RWPE2 (cell line): Measurements from ENCODE around the gene SNX7.

Source experiments
- ATAC-seq: fragments of 200-7000 bp; cut with Tn5 transposase; 3 replicates; pipeline ENCODE4 v1.9.1; 2021; ENCODE audit warnings: low read depth
- DNase-seq: peaks from one replicate; pipeline ENCODE4 v3.0.0-alpha.2; 2020; ENCODE audit warnings: low spot score
- H3K27ac ChIP-seq: fragments of 450-650 bp; 2 replicates; pipeline ENCODE4 v1.5.1; 2017; ENCODE audit warnings: mild to moderate bottlenecking; ENCODE audit not compliant: poor library complexity, severe bottlenecking
- H3K27me3 ChIP-seq: fragments of 250-450 bp; sonication (Bioruptor Pico); 2 replicates; pipeline ENCODE4 v1.5.1; 2021; ENCODE audit warnings: mild to moderate bottlenecking, moderate library complexity; ENCODE audit not compliant: insufficient read depth, poor library complexity, severe bottlenecking
- H3K36me3 ChIP-seq: fragments of 250-450 bp; sonication (Bioruptor Pico); 2 replicates; pipeline ENCODE4 v1.5.1; 2020; ENCODE audit warnings: low read depth, mild to moderate bottlenecking, moderate library complexity
- H3K4me1 ChIP-seq: fragments of 250-450 bp; sonication (Bioruptor Pico); 2 replicates; pipeline ENCODE4 v1.5.1; 2021; ENCODE audit warnings: mild to moderate bottlenecking, moderate library complexity; ENCODE audit not compliant: insufficient read depth, poor library complexity, severe bottlenecking
- H3K4me3 ChIP-seq: fragments of 250-450 bp; sonication (Bioruptor Pico); 2 replicates; pipeline ENCODE4 v1.5.1; 2021; ENCODE audit warnings: mild to moderate bottlenecking, moderate library complexity; ENCODE audit not compliant: severe bottlenecking
- H3K9me3 ChIP-seq: fragments of 250-450 bp; sonication (Bioruptor Pico); 2 replicates; pipeline ENCODE4 v1.5.1; 2021; ENCODE audit warnings: mild to moderate bottlenecking, moderate library complexity; ENCODE audit not compliant: severe bottlenecking
- TF ChIP-seq, protein P1 (sequence below): fragments of 450-650 bp; IDR thresholded peaks from one replicate; pipeline ENCODE4 v1.5.1; 2017; ENCODE audit warnings: mild to moderate bottlenecking, moderate library complexity; ENCODE audit not compliant: poor library complexity, severe bottlenecking

The SNX7 gene

GRCh38 chr1:98705591-98705990 lies 44.1 kb downstream of the SNX7 start:
- no peaks in the 10 kb centered on the region for H3K9me3 ChIP-seq
- H3K27ac ChIP-seq = no peak overlapping the region
- H3K36me3 ChIP-seq = peaks cover 12% of the 10 kb centered on the region; the same call in 1 of the 2 replicates
- DNase-seq (no peak), ATAC-seq (no peak)
- TF ChIP-seq, protein P1, sequence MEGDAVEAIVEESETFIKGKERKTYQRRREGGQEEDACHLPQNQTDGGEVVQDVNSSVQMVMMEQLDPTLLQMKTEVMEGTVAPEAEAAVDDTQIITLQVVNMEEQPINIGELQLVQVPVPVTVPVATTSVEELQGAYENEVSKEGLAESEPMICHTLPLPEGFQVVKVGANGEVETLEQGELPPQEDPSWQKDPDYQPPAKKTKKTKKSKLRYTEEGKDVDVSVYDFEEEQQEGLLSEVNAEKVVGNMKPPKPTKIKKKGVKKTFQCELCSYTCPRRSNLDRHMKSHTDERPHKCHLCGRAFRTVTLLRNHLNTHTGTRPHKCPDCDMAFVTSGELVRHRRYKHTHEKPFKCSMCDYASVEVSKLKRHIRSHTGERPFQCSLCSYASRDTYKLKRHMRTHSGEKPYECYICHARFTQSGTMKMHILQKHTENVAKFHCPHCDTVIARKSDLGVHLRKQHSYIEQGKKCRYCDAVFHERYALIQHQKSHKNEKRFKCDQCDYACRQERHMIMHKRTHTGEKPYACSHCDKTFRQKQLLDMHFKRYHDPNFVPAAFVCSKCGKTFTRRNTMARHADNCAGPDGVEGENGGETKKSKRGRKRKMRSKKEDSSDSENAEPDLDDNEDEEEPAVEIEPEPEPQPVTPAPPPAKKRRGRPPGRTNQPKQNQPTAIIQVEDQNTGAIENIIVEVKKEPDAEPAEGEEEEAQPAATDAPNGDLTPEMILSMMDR = no peak
- no peaks in the 10 kb centered on the region for H3K4me1 ChIP-seq
- no peak overlapping the region for H3K4me3 ChIP-seq
- no peaks in the 10 kb centered on the region for H3K27me3 ChIP-seq

DNA sequence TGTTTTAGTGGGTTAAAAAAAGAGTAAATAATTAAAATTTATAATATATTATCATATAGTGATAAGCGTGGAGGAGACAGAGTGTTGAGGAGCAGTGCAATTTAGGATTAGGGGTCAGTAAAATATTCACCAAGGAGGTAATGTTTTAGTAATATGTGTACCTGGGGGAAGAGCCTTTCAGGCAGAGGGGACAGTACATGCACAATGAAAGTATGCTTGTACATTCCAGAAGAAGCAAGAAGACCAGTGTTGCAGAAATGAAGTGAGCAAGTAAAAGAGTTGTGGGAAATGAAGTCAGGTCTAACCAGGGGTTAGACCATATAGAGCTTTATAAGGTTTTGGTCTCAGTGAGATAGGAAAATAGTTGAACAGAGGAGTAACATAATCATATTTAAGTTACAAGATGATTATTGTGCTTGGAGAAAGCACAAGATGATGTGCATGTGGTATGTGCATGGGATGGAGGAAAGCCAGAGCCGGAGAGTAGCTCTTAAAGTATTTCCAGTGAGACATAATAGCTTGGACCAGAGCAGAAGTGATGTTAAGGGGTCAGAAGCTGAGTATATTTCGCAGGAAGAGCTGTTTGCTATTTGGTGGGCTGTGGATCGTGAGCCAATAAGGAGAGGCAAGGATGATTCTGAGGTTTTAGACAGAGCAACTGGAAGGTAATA lies 44.8 kb downstream of the SNX7 start:
- no peak for ATAC-seq

GRCh38 chr1:98707556-98707955 lies 46.0 kb downstream of the SNX7 start:
- Histone ChIP-seq H3K4me1 (no peaks in the 10 kb centered on the region), H3K27me3 (no peaks in the 10 kb centered on the region), H3K4me3 (no peak overlapping the region), H3K27ac (no peak overlapping the region), H3K9me3 (no peaks in the 10 kb centered on the region), H3K36me3 (peaks cover 19% of the 10 kb centered on the region)
- DNase-seq (no peak), ATAC-seq (no peak)
- TF ChIP-seq, protein P1 = no peak

More for the DNA sequence above, 44.8 kb downstream of the SNX7 start:
- TF ChIP-seq, protein P1 = no peak
- H3K27ac ChIP-seq = no peak overlapping the region
- H3K36me3 ChIP-seq = peaks cover 12% of the 10 kb centered on the region; the same call in 1 of the 2 replicates
- DNase-seq = no peak
- no peaks in the 10 kb centered on the region for H3K27me3 ChIP-seq
- no peaks in the 10 kb centered on the region for H3K4me1 ChIP-seq
- no peaks in the 10 kb centered on the region for H3K9me3 ChIP-seq
- no peak overlapping the region for H3K4me3 ChIP-seq

DNA sequence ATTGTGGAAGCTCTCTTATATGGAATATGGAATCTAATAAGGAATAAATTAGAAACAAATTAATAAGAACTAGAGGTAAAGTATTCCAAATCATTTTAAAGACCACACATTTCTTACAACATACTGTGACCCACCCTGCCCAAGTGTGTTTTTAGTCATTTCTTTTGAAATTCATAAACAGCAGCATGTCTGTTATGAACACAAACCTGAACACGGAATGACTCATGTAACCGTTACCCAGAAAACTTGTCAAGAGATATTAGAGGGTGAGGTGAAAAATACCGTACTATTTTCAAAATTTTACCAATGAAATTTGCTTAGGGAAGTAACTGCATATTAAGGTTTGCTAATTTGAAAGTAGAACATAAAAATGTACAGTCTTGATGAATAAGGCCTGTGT lies 48.4 kb downstream of the SNX7 start:
- TF ChIP-seq, protein P1 = no peak
- no peak for DNase-seq

DNA sequence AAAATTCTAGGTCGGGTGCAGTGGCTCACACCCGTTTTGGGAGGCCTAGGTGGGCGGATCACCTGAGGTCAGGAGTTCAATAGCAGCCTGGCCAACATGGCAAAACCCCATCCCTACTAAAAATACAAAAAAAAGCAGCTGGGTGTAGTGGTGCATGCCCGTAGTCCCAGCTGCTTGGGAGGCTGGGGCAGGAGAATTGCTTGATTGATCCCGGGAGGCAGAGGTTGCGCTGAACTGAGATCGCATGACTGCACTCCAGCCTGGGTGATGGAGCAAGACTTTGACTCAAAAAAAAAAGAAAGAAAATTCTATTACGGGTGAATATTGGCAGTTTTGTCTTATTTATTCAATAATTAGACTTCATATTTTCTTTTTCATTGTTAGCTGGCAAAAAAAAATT lies 62.1 kb downstream of the SNX7 start:
- H3K27me3 ChIP-seq = no peaks in the 10 kb centered on the region
- H3K36me3 ChIP-seq = 0 out of 2 replicates have a peak, but pooled peaks cover 4% of the 10 kb centered on the region
- H3K9me3 ChIP-seq = no peaks in the 10 kb centered on the region
- H3K27ac ChIP-seq = no peak overlapping the region
- H3K4me1 ChIP-seq = no peaks in the 10 kb centered on the region
- TF ChIP-seq, protein P1 = no peak
- no peak overlapping the region for H3K4me3 ChIP-seq
- DNase-seq (no peak), ATAC-seq (no peak)

More for the DNA sequence above, 48.4 kb downstream of the SNX7 start:
- Histone ChIP-seq H3K36me3 (peaks cover 13% of the 10 kb centered on the region), H3K4me1 (no peaks in the 10 kb centered on the region), H3K27ac (no peak overlapping the region), H3K4me3 (no peak overlapping the region), H3K27me3 (no peaks in the 10 kb centered on the region), H3K9me3 (no peaks in the 10 kb centered on the region)
- no peak for ATAC-seq
